ENCODE measurements around the gene PLCB1.
A peak's percentile ranks its signal among the peaks of the same experiment; 100 is the strongest.

Gene PLCB1

GRCh38 chr20:8671370-8671961 lies 539.4 kb downstream of the PLCB1 start:
- peak; percentile 81 for DNase-seq

GRCh38 chr20:8673116-8673515 lies 541.0 kb downstream of the PLCB1 start:
- DNase-seq = no peak

GRCh38 chr20:8675896-8676295 lies 543.8 kb downstream of the PLCB1 start:
- no peak for DNase-seq

GRCh38 chr20:8678098-8678776 lies 546.2 kb downstream of the PLCB1 start:
- no peak for DNase-seq

GRCh38 chr20:8689337-8689736 lies 557.3 kb downstream of the PLCB1 start:
- no peak for DNase-seq

- no peak for DNase-seq
These were observed 558.0 kb downstream of the PLCB1 start for GRCh38 chr20:8690074-8690473.

- DNase-seq = no peak
These were observed 561.6 kb downstream of the PLCB1 start for GRCh38 chr20:8693709-8694108.

GRCh38 chr20:8700756-8701155 lies 568.7 kb downstream of the PLCB1 start:
- no peak for DNase-seq

GRCh38 chr20:8706961-8707700 lies 575.1 kb downstream of the PLCB1 start:
- no peak for DNase-seq

- DNase-seq = no peak
These were observed 577.6 kb downstream of the PLCB1 start for GRCh38 chr20:8709627-8710026.

- DNase-seq = no peak
These were observed 579.4 kb downstream of the PLCB1 start for GRCh38 chr20:8711501-8711900.

- DNase-seq = no peak
These were observed 582.1 kb downstream of the PLCB1 start for GRCh38 chr20:8714206-8714605.

- no peak for DNase-seq
These were observed 586.2 kb downstream of the PLCB1 start for GRCh38 chr20:8718279-8718678.

GRCh38 chr20:8720089-8720488 lies 588.0 kb downstream of the PLCB1 start:
- no peak for DNase-seq

- peak; percentile 21 for DNase-seq
These were observed 589.0 kb downstream of the PLCB1 start for GRCh38 chr20:8721098-8721497.

- peak; percentile 31 for DNase-seq
These were observed 590.3 kb downstream of the PLCB1 start for GRCh38 chr20:8722277-8722928.

GRCh38 chr20:8723296-8723695 lies 591.2 kb downstream of the PLCB1 start:
- no peak for DNase-seq

GRCh38 chr20:8724884-8725283 lies 592.8 kb downstream of the PLCB1 start:
- no peak for DNase-seq

- DNase-seq = no peak
These were observed 594.4 kb downstream of the PLCB1 start for GRCh38 chr20:8726460-8726859.

- DNase-seq = no peak
These were observed 602.9 kb downstream of the PLCB1 start for GRCh38 chr20:8735014-8735413.

GRCh38 chr20:8735674-8736073 lies 603.6 kb downstream of the PLCB1 start:
- no peak for DNase-seq

- no peak for DNase-seq
These were observed 608.2 kb downstream of the PLCB1 start for GRCh38 chr20:8740265-8740664.

- DNase-seq = no peak
These were observed 612.3 kb downstream of the PLCB1 start for GRCh38 chr20:8744228-8744844.

All from NCI-H524 treated with DMSO at 0.1 percent for 48 hours (cell line).